Mammary epithelial cell (primary cell): Measurements from ENCODE around the gene CATSPERD.
"Not testable (repeated sequence)": the region's sequence is repeated elsewhere in the genome, so short reads cannot be mapped to it uniquely, and the experiment has no call there.

Experiments used
- CTCF ChIP-seq, 2 donors: IDR thresholded peaks in 1 of 2; conservative IDR thresholded peaks in 1 of 2; 2 replicates each; pipeline ENCODE4 v1.5.1; 2011 to 2012; ENCODE audit warnings: inconsistent platforms in 2 of 2, low read length in 2 of 2, mild to moderate bottlenecking in 2 of 2, control low read depth in 1 of 2, low read depth in 1 of 2; ENCODE audit not compliant: insufficient read depth in 1 of 2; ENCODE audit errors: extremely low read depth in 1 of 2
- EZH2 ChIP-seq: IDR thresholded peaks from 2 replicates; pipeline ENCODE4 v1.6.1; 2012; ENCODE audit warnings: low read length, inconsistent platforms, borderline replicate concordance

- TF ChIP-seq EZH2; CTCF (conservative IDR thresholded peaks at IDR 0.05 in 1 of 2, IDR thresholded peaks at IDR 0.05 in 1 of 2; ENCODE audit: extremely low read depth in 1 of 2, insufficient read depth in 1 of 2, low read depth in 1 of 2, low read length in 2 of 2): not testable (repeated sequence)
Observed at GRCh38 chr19:5733172-5733571, 12.7 kb downstream of the CATSPERD start.
